Stimulated activated memory B cell treated with anti-CD40 and anti-IgM and Interleukin-4, amounts not matched to agents 10 μg/mL and 1 μg/mL and 100 μg/mL, for 72 hours (primary cell): ENCODE results near the gene NHLRC2.
"Not testable (repeated sequence)": the region's sequence is repeated elsewhere in the genome, so short reads cannot be mapped to it uniquely, and the experiment has no call there.

ENCODE experiments used
- ATAC-seq: fragments of 150-1000 bp; cut with Tn5 transposase; 2 replicates; pipeline ENCODE4 v1.10.0; 2021
- H3K27ac Mint-ChIP-seq: one replicate; pipeline ENCODE4 v1.8.0; 2022; ENCODE audit warnings: mild to moderate bottlenecking, mixed read lengths
- H3K27me3 Mint-ChIP-seq: one replicate; pipeline ENCODE4 v1.8.0; 2022; ENCODE audit warnings: mixed read lengths
- H3K36me3 Mint-ChIP-seq: one replicate; pipeline ENCODE4 v1.8.0; 2022; ENCODE audit warnings: mixed read lengths
- H3K4me1 Mint-ChIP-seq: one replicate; pipeline ENCODE4 v1.8.0; 2022; ENCODE audit warnings: mixed read lengths
- H3K4me3 Mint-ChIP-seq: one replicate; pipeline ENCODE4 v1.8.0; 2022; ENCODE audit warnings: mild to moderate bottlenecking, moderate library complexity, mixed read lengths
- H3K9me3 Mint-ChIP-seq: one replicate; pipeline ENCODE4 v1.8.0; 2022; ENCODE audit warnings: mixed read lengths

The NHLRC2 gene

GRCh38 chr10:113854013-113854760, at the start of gene NHLRC2, which contains the start of gene DCLRE1A:
Gene NHLRC2 (plus strand): TSS chr10:113854661. CDS start chr10:113854873, 212 bp downstream.
Gene DCLRE1A (minus strand): TSS chr10:113854082. CDS start chr10:113853182, 900 bp downstream.
- Mint-ChIP-seq H3K27ac (peak within 1 kb of the TSS; percentile 99), H3K9me3 (no peaks in the 10 kb centered on the region), H3K4me3 (peak within 1 kb of the TSS; percentile 90), H3K27me3 (no peaks in the 10 kb centered on the region), H3K36me3 (peaks cover 3% of the 10 kb centered on the region), H3K4me1 (peaks cover 37% of the 10 kb centered on the region)
- ATAC-seq = peak; percentile 84

- H3K9me3 Mint-ChIP-seq = no peaks in the 10 kb centered on the region
- H3K27ac Mint-ChIP-seq = no peak overlapping the region
- ATAC-seq = no peak
- peaks cover 11% of the 10 kb centered on the region for H3K4me1 Mint-ChIP-seq
- H3K36me3 Mint-ChIP-seq = no peaks in the 10 kb centered on the region
- H3K4me3 Mint-ChIP-seq = no peak overlapping the region
- peaks cover 25% of the 10 kb centered on the region for H3K27me3 Mint-ChIP-seq
These were observed 48.0 kb upstream of the NHLRC2 start for GRCh38 chr10:113806503-113806902.

- peaks cover 35% of the 10 kb centered on the region for H3K27me3 Mint-ChIP-seq
- H3K27ac Mint-ChIP-seq = no peak overlapping the region
- no peak overlapping the region for H3K4me3 Mint-ChIP-seq
- no peak for ATAC-seq
- H3K4me1 Mint-ChIP-seq = peaks cover 5% of the 10 kb centered on the region
- H3K36me3 Mint-ChIP-seq = no peaks in the 10 kb centered on the region
- H3K9me3 Mint-ChIP-seq = no peaks in the 10 kb centered on the region
These were observed 46.3 kb upstream of the NHLRC2 start for GRCh38 chr10:113808168-113808567.

DNA sequence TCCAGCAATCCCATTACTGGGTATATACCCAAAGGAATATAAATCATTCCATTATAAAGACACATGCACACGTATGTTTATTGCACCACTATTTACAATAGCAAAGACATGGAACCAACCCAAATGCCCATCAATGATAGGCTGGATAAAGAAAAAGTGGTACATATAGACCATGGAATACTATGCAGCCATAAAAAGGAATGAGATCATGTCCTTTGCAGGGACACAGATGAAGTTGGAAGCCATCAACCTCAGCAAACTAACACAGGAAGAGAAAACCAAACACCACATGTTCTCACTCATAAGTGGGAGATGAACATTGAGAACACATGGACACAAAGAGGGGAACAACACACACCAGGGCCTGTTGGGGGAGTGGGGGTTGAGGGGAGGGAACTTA, 39.8 kb upstream of the NHLRC2 start:
- not testable (repeated sequence) for H3K4me3 Mint-ChIP-seq, H3K9me3 Mint-ChIP-seq, ATAC-seq, H3K4me1 Mint-ChIP-seq, H3K36me3 Mint-ChIP-seq, H3K27ac Mint-ChIP-seq
- H3K27me3 Mint-ChIP-seq = peaks cover 17% of the 10 kb centered on the region

GRCh38 chr10:113819989-113820388, 34.5 kb upstream of the NHLRC2 start:
- no peak for ATAC-seq
- Mint-ChIP-seq H3K27me3 (peaks cover 6% of the 10 kb centered on the region), H3K36me3 (no peaks in the 10 kb centered on the region), H3K27ac (no peak overlapping the region), H3K4me1 (no peaks in the 10 kb centered on the region), H3K9me3 (no peaks in the 10 kb centered on the region), H3K4me3 (no peak overlapping the region)

- no peak overlapping the region for H3K27ac Mint-ChIP-seq
- H3K36me3 Mint-ChIP-seq = no peaks in the 10 kb centered on the region
- H3K27me3 Mint-ChIP-seq = peaks cover 6% of the 10 kb centered on the region
- H3K4me3 Mint-ChIP-seq = no peak overlapping the region
- no peaks in the 10 kb centered on the region for H3K4me1 Mint-ChIP-seq
- H3K9me3 Mint-ChIP-seq = no peaks in the 10 kb centered on the region
- no peak for ATAC-seq
These were observed 34.0 kb upstream of the NHLRC2 start for GRCh38 chr10:113820507-113820906.

GRCh38 chr10:113821306-113821705, 33.2 kb upstream of the NHLRC2 start:
- not testable (repeated sequence) for H3K4me3 Mint-ChIP-seq, H3K4me1 Mint-ChIP-seq, H3K27me3 Mint-ChIP-seq, H3K36me3 Mint-ChIP-seq, H3K9me3 Mint-ChIP-seq, ATAC-seq, H3K27ac Mint-ChIP-seq

- H3K27me3 Mint-ChIP-seq = peaks cover 6% of the 10 kb centered on the region
- no peaks in the 10 kb centered on the region for H3K4me1 Mint-ChIP-seq
- no peak overlapping the region for H3K4me3 Mint-ChIP-seq
- no peaks in the 10 kb centered on the region for H3K36me3 Mint-ChIP-seq
- ATAC-seq = no peak
- H3K9me3 Mint-ChIP-seq = peaks cover 5% of the 10 kb centered on the region
- H3K27ac Mint-ChIP-seq = no peak overlapping the region
These were observed 32.3 kb upstream of the NHLRC2 start for GRCh38 chr10:113822174-113822573.

- peaks cover 5% of the 10 kb centered on the region for H3K9me3 Mint-ChIP-seq
- H3K4me1 Mint-ChIP-seq = no peaks in the 10 kb centered on the region
- H3K4me3 Mint-ChIP-seq = no peak overlapping the region
- peaks cover 6% of the 10 kb centered on the region for H3K27me3 Mint-ChIP-seq
- no peaks in the 10 kb centered on the region for H3K36me3 Mint-ChIP-seq
- H3K27ac Mint-ChIP-seq = no peak overlapping the region
- ATAC-seq = no peak
These were observed 31.1 kb upstream of the NHLRC2 start for GRCh38 chr10:113823389-113823788.

DNA sequence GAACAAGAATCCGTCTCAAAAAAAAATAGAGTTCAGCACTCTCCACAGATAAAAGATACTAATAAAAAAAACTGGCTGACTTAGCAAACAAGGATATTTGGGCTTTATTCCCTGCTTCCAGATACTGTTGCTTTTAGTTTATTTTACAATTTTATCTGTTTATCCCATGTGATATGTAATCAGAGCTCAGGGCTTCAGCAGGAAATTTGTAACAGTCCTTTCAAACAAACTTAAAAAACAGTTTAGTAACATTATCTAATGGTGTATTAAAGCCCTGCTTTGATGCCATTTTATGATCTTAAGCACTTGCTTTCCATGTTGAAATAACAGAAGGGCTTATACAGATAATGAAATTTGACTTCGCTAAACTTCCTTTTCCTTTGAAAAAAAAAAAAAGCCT, 28.7 kb upstream of the NHLRC2 start:
- no peak for ATAC-seq
- H3K36me3 Mint-ChIP-seq = no peaks in the 10 kb centered on the region
- H3K9me3 Mint-ChIP-seq = peaks cover 8% of the 10 kb centered on the region
- no peak overlapping the region for H3K4me3 Mint-ChIP-seq
- H3K27me3 Mint-ChIP-seq = peaks cover 5% of the 10 kb centered on the region
- no peak overlapping the region for H3K27ac Mint-ChIP-seq
- no peaks in the 10 kb centered on the region for H3K4me1 Mint-ChIP-seq

GRCh38 chr10:113828567-113828966, 25.9 kb upstream of the NHLRC2 start:
- not testable (repeated sequence) for H3K9me3 Mint-ChIP-seq, H3K36me3 Mint-ChIP-seq, ATAC-seq, H3K27me3 Mint-ChIP-seq, H3K4me3 Mint-ChIP-seq, H3K27ac Mint-ChIP-seq, H3K4me1 Mint-ChIP-seq

GRCh38 chr10:113842171-113842570, 12.3 kb upstream of the NHLRC2 start:
- ATAC-seq = no peak
- H3K27ac Mint-ChIP-seq = no peak overlapping the region
- H3K36me3 Mint-ChIP-seq = peaks cover 23% of the 10 kb centered on the region
- no peak overlapping the region for H3K4me3 Mint-ChIP-seq
- peaks cover 9% of the 10 kb centered on the region for H3K4me1 Mint-ChIP-seq
- no peaks in the 10 kb centered on the region for H3K27me3 Mint-ChIP-seq
- no peaks in the 10 kb centered on the region for H3K9me3 Mint-ChIP-seq

DNA sequence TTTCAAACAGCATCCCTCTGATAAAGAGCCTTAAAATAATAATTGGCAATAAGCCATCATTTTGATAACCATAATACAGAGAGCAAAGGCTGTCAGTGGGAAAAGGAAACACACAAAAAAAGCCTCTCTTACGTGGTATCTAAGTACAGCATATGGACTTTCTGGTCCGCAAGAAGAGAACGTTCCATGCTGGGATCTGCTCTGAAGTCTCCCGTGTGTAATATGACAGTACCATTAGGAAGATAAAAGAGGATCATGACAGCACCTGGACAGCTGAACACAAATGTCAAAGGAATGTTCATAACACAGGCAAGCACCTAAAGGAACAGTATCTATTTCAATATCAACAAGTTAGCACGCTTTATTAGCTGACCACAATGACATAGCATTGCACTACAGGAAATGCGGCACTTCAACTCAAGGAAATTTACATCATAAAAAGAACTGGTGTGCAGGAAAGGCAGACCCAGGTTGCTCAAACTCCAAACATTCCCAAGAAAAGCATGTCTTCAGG, 10.4 kb upstream of the NHLRC2 start:
- H3K27ac Mint-ChIP-seq = no peak overlapping the region
- no peak for ATAC-seq
- H3K27me3 Mint-ChIP-seq = no peaks in the 10 kb centered on the region
- H3K4me3 Mint-ChIP-seq = no peak overlapping the region
- peaks cover 26% of the 10 kb centered on the region for H3K36me3 Mint-ChIP-seq
- peaks cover 9% of the 10 kb centered on the region for H3K4me1 Mint-ChIP-seq
- no peaks in the 10 kb centered on the region for H3K9me3 Mint-ChIP-seq

GRCh38 chr10:113846036-113846435, 8.4 kb upstream of the NHLRC2 start:
- H3K27me3 Mint-ChIP-seq = no peaks in the 10 kb centered on the region
- ATAC-seq = no peak
- H3K27ac Mint-ChIP-seq = no peak overlapping the region
- H3K36me3 Mint-ChIP-seq = peaks cover 16% of the 10 kb centered on the region
- H3K4me3 Mint-ChIP-seq = no peak overlapping the region
- peaks cover 9% of the 10 kb centered on the region for H3K4me1 Mint-ChIP-seq
- H3K9me3 Mint-ChIP-seq = no peaks in the 10 kb centered on the region

DNA sequence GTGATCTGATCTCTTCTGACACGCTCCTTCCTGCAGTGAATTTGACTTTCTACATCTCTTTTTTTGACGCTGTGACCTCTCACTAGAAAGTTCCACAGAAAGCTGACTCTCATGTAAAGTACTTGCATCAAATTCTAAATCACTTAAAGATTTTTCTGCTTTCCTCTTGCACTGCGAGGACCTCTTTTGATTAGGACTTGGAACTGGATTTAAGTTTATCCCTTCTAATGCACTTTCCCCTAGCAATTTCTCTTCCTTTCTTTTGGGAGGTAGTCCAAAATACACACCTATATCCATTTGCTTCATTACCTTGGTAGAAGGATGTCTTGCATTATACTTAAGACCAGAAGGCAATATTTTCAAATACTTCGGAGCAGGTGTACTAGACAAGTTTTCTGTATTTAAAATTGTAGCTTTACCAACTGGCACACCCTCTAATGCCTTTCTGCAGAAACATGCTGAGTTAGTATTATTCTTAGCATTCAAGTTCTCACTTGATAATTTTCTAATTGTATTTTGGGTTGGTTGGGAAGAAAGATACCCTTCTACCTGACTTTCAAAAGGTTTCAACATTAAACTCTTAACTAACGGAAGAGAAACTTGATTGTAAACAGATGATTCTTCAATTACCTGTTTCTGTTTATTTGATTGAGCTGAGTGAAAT, 5.2 kb upstream of the NHLRC2 start:
- H3K36me3 Mint-ChIP-seq = peaks cover 16% of the 10 kb centered on the region
- no peak for ATAC-seq
- no peaks in the 10 kb centered on the region for H3K9me3 Mint-ChIP-seq
- H3K4me1 Mint-ChIP-seq = peaks cover 21% of the 10 kb centered on the region
- H3K27me3 Mint-ChIP-seq = no peaks in the 10 kb centered on the region
- no peak overlapping the region for H3K4me3 Mint-ChIP-seq
- no peak overlapping the region for H3K27ac Mint-ChIP-seq

DNA sequence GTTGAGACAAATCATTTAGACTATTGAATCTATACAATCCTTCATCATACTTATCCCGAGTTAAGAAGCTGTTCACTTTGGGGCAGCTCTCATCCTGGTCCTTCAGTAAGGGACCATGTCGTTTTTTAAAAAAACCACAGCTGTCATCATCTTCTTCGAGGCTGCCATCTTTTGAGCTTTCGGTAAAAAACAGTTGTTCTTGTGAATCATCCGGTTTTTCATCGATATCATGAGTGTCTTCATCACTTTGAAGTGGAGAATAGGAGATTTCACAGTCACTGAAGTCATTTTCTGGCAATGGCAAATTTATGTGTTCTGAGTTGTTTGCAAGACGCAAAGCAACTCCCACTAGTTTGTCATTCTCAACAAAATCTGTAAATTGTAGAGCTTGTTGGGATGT, 4.5 kb upstream of the NHLRC2 start:
- H3K36me3 Mint-ChIP-seq = peaks cover 16% of the 10 kb centered on the region
- no peak overlapping the region for H3K4me3 Mint-ChIP-seq
- H3K9me3 Mint-ChIP-seq = no peaks in the 10 kb centered on the region
- ATAC-seq = no peak
- H3K4me1 Mint-ChIP-seq = peaks cover 21% of the 10 kb centered on the region
- no peaks in the 10 kb centered on the region for H3K27me3 Mint-ChIP-seq
- H3K27ac Mint-ChIP-seq = no peak overlapping the region
